HG03196 (cell line): Measurements from ENCODE around the gene LINGO3.

Experiments used
- ATAC-seq: cut with Tn5 transposase; IDR thresholded peaks from one replicate; pipeline ENCODE4 v1.9.1; 2021; ENCODE audit not compliant: unreplicated experiment

LINGO3 gene

GRCh38 chr19:2266183-2266993 lies 41.6 kb downstream of the LINGO3 start:
- peak; percentile 23 for ATAC-seq

DNA sequence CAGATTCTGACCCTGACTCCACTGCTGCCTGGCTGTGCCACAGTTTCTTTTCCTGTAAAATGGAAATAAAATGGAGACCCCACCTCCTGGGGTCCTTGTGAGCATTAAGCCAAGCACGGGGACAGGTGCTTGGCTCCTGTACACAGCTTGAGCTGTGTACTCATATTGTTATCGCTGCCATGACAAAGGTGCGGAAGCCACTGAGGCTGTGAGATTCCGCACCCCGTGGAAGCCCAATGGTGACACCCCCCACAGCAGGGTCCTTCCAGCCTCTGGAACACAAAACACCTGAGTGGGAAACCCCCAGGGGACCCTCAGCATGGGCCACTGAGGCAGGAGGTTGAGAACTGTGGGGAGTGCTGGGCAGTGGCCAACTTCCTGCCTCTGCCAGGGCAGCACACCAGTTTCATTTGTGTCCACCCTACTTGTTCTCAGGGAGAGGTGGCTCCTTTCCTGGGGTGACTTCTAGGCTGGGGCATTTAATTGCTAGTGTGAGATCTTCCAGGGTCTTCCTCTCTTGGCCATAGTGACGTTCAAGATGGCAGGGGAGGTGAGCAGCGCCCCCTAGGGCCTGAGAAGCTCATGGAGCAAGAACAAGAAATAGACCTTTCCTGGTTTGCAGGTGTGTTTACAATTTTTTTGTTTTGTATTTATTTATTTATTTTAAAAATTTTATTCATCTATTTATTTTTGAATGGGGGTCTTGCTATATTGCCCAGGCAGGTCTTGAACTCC lies 46.3 kb downstream of the LINGO3 start:
- ATAC-seq: no peak

GRCh38 chr19:2260341-2260805 lies 47.6 kb downstream of the LINGO3 start:
- no peak for ATAC-seq

DNA sequence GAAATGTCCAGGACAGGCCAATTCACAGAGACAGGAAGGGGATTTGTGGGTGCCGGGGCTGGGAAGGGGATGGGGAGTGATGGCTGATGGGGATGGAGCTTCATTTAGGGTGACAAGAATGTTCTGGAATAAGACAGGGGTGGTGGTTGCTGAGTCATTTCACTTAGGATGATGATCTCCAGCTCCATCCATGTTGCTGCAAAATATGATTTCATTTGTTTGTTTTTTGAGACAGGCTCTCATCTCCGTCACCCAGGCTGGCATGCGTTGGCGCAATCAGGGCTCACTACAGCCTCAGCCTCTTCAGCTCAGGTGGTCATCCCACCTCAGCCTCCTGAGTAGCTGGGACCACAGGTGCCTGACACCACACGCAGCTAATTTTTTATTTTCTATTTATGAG lies 48.6 kb downstream of the LINGO3 start:
- ATAC-seq: no peak
